GM12865 (cell line): ENCODE data around the gene FSTL4.
"Not testable (repeated sequence)": the region's sequence is repeated elsewhere in the genome, so short reads cannot be mapped to it uniquely, and the experiment has no call there.

ENCODE experiments used
- DNase-seq: peaks from one replicate; pipeline ENCODE4 v3.0.0; 2010; ENCODE audit warnings: low read depth
- H3K4me3 ChIP-seq: 2 replicates; pipeline ENCODE4 v1.5.1; 2011; ENCODE audit warnings: mild to moderate bottlenecking, low read depth, low read length, control low read depth
- TF ChIP-seq, protein P1 (sequence below): IDR thresholded peaks from 2 replicates; pipeline ENCODE4 v1.5.1; 2011; ENCODE audit warnings: low read length, control low read depth, low read depth, inconsistent platforms; ENCODE audit not compliant: insufficient read depth; ENCODE audit errors: missing control alignments

The FSTL4 gene

DNA sequence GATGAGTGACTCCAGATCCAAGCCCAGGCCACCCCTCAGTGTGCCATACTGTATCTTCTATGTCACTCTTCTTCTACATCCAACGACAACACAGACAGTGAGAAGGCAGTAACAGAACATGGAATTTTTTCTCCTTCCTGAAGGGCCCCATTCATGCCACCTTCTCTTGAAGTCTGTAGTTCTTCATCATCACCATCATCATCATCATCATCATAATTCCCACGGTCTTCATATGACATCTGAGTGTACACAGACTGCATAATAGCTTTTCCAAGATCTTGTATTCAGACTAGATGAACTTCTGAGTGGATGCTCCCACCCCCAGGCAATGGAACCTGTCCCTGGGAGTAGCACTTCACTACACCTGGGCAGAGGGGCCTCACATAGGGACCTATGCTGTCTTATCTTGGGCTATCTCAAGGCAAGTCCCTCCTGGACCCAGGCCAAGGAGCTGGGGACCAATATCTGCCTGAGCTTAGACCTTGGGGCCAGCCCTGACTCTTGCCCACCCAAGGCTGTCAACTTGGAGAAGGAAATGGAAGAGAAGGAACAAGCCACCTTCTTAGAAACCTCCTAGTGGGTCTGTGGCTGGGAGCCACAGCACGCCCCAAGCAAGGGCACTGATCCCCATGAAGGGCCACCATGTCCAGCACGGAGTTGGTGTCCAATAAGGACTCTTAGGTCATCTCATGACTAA lies 159.1 kb downstream of the FSTL4 start:
- TF ChIP-seq, protein P1, sequence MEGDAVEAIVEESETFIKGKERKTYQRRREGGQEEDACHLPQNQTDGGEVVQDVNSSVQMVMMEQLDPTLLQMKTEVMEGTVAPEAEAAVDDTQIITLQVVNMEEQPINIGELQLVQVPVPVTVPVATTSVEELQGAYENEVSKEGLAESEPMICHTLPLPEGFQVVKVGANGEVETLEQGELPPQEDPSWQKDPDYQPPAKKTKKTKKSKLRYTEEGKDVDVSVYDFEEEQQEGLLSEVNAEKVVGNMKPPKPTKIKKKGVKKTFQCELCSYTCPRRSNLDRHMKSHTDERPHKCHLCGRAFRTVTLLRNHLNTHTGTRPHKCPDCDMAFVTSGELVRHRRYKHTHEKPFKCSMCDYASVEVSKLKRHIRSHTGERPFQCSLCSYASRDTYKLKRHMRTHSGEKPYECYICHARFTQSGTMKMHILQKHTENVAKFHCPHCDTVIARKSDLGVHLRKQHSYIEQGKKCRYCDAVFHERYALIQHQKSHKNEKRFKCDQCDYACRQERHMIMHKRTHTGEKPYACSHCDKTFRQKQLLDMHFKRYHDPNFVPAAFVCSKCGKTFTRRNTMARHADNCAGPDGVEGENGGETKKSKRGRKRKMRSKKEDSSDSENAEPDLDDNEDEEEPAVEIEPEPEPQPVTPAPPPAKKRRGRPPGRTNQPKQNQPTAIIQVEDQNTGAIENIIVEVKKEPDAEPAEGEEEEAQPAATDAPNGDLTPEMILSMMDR = no peak
- no peak overlapping the region for H3K4me3 ChIP-seq
- DNase-seq = no peak

DNA sequence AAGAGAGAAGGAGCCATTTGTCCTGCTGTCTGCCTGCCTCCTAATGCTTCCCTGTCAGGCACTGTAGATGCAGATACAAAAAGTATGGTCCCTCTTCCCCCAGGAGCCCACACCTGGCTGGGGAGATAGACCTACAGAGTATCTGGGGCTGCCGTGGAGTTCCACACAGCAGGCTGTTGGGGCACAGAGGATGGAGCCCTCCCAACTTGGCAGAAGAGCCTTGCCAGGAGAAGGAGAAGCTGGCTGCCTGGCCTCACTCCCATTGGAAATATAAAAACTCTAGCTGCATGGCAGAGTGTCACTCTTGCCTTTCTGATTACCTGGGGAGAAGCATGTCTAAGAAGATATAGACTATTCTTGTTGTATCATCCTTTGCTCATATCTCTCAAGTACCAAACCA lies 160.4 kb downstream of the FSTL4 start:
- TF ChIP-seq, protein P1 = no peak
- DNase-seq = no peak
- no peak overlapping the region for H3K4me3 ChIP-seq

DNA sequence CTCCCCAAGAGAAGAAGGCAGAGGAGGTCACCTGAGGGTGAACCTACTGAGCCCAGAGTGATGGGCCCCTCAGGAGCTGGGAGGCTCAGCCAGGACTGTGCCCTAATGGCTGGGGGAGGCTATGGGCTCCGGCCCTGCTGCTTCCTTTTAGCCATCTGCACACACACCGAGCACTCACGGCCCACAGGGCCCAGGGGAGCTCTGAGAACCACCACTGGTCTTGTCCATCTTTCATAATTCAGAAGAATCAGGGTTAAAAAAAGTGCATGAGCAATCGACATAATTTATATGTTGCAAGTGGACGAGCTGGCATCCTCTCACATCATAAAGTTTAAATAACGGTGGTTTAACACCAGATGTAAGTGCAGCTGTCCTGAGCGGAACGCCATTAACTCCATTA lies 162.1 kb downstream of the FSTL4 start:
- TF ChIP-seq, protein P1 = no peak
- H3K4me3 ChIP-seq = no peak overlapping the region
- no peak for DNase-seq

GRCh38 chr5:133449181-133449580 lies 163.2 kb downstream of the FSTL4 start:
- no peak for DNase-seq
- TF ChIP-seq, protein P1 = no peak
- H3K4me3 ChIP-seq = no peak overlapping the region

DNA sequence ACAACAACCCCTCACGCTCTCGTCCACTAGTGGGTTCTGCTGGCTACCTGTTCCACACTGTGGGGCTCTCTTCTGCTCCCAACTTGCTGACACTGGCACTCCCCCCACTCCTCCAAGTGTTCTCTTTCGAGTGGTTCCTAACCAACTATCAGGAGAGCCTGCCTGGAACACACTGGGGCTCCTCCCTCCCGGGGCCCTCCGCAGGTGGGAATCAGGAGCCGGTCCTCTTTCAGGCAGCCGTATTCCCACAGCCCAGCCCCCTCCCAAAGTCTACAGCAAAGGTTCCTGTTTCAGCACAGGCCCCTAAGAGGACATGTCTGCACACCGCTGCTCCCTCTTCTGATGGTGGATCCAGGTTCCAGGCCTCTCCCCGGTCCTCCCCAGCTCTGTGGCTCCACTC lies 165.9 kb downstream of the FSTL4 start:
- H3K4me3 ChIP-seq = no peak overlapping the region
- TF ChIP-seq, protein P1 = no peak
- DNase-seq = no peak

- H3K4me3 ChIP-seq = no peak overlapping the region
- no peak for DNase-seq
- TF ChIP-seq, protein P1 = no peak
These were observed 166.6 kb downstream of the FSTL4 start for GRCh38 chr5:133445744-133446143.

DNA sequence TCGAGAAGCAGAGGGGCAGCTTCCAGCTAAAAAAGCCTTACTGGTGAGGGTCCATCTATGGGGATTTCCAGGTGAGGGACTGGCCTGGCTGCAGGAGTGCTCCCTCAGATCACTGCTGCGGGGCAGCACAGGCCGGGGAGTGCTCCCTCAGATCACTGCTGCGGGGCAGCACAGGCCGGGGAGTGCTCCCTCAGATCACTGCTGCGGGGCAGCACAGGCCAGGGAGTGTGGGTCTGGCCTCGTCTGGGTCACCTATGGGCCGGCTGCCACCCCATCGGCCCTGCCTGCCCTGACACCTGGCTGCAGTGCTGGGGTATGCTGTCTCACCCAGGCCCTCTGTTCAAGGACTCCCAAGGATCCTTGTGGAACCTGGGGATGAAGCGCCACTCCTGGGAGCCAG lies 167.1 kb downstream of the FSTL4 start:
- not testable (repeated sequence) for H3K4me3 ChIP-seq, DNase-seq
